Astrocyte (in vitro differentiated cells and primary cell): ENCODE results near the gene SHISA7. TPM values are rescaled to one million over a fixed set of nuclear protein-coding genes. Genes with fewer than 3 reads are reported as not detected.
A peak's percentile ranks its signal among the peaks of the same experiment; 100 is the strongest.

Experiments used
- DNase-seq: peaks from one replicate; pipeline ENCODE4 v3.0.0-alpha.2; 2010; ENCODE audit warnings: low read depth
- FAIRE-seq: peaks from 2 replicates; lab custom pipeline; 2011; peaks lifted over from hg19 to GRCh38; lab: Jason Lieb, UNC
- H2AFZ ChIP-seq: 2 replicates; pipeline ENCODE4 v1.6.0; 2012; ENCODE audit warnings: low read depth, low read length, inconsistent platforms
- H3K27ac ChIP-seq: 2 replicates; pipeline ENCODE4 v1.5.1; 2011; ENCODE audit warnings: low read depth, low read length, inconsistent platforms
- H3K27me3 ChIP-seq: 2 replicates; pipeline ENCODE4 v1.6.0; 2011; ENCODE audit warnings: low read length, inconsistent platforms; ENCODE audit not compliant: insufficient read depth
- H3K36me3 ChIP-seq: 2 replicates; pipeline ENCODE4 v1.5.1; 2011; ENCODE audit warnings: low read length, inconsistent platforms; ENCODE audit not compliant: insufficient read depth
- H3K4me1 ChIP-seq: 2 replicates; pipeline ENCODE4 v1.5.1; 2011; ENCODE audit warnings: low read length, inconsistent platforms; ENCODE audit not compliant: insufficient read depth
- H3K4me2 ChIP-seq: 2 replicates; pipeline ENCODE4 v1.6.0; 2012; ENCODE audit warnings: low read length, inconsistent platforms
- H3K4me3 ChIP-seq: 2 replicates; pipeline ENCODE4 v1.5.1; 2011; ENCODE audit warnings: low read depth, mild to moderate bottlenecking, low read length, inconsistent platforms; ENCODE audit not compliant: insufficient read depth
- H3K79me2 ChIP-seq: 2 replicates; pipeline ENCODE4 v1.6.0; 2012; ENCODE audit warnings: mild to moderate bottlenecking, low read length, inconsistent platforms; ENCODE audit not compliant: insufficient read depth
- H3K9ac ChIP-seq: 2 replicates; pipeline ENCODE4 v1.6.0; 2012; ENCODE audit warnings: mild to moderate bottlenecking, low read length, inconsistent platforms
- H3K9me3 ChIP-seq: 2 replicates; pipeline ENCODE4 v1.5.1; 2012; ENCODE audit warnings: low read depth, mild to moderate bottlenecking, low read length, inconsistent platforms; ENCODE audit not compliant: insufficient read depth
- H4K20me1 ChIP-seq: 2 replicates; pipeline ENCODE4 v1.6.0; 2012; ENCODE audit warnings: low read length, inconsistent platforms; ENCODE audit not compliant: insufficient read depth
- H3K27ac Mint-ChIP-seq: one replicate; pipeline ENCODE4 v1.8.0; 2021; ENCODE audit warnings: mild to moderate bottlenecking, mixed read lengths; ENCODE audit not compliant: unreplicated experiment
- H3K27me3 Mint-ChIP-seq: one replicate; pipeline ENCODE4 v1.8.0; 2021; ENCODE audit warnings: low read depth, mixed read lengths; ENCODE audit not compliant: unreplicated experiment
- H3K36me3 Mint-ChIP-seq: one replicate; pipeline ENCODE4 v1.8.0; 2021; ENCODE audit warnings: low read depth, mixed read lengths; ENCODE audit not compliant: unreplicated experiment
- H3K4me1 Mint-ChIP-seq: one replicate; pipeline ENCODE4 v1.8.0; 2021; ENCODE audit warnings: low read depth, mixed read lengths; ENCODE audit not compliant: unreplicated experiment
- H3K4me3 Mint-ChIP-seq: one replicate; pipeline ENCODE4 v1.8.0; 2021; ENCODE audit warnings: mild to moderate bottlenecking, moderate library complexity, mixed read lengths; ENCODE audit not compliant: unreplicated experiment
- H3K9me3 Mint-ChIP-seq: one replicate; pipeline ENCODE4 v1.8.0; 2021; ENCODE audit warnings: mild to moderate bottlenecking, mixed read lengths; ENCODE audit not compliant: unreplicated experiment
- CTCF ChIP-seq: IDR thresholded peaks from 2 replicates; pipeline ENCODE4 v1.5.1; 2011; ENCODE audit warnings: low read depth, mild to moderate bottlenecking, inconsistent platforms, low read length, moderate library complexity; ENCODE audit not compliant: insufficient read depth
- EZH2 ChIP-seq: IDR thresholded peaks from 2 replicates; pipeline ENCODE4 v1.6.1; 2012; ENCODE audit warnings: mild to moderate bottlenecking, low read length, inconsistent platforms; ENCODE audit not compliant: insufficient read depth
- total RNA-seq: library from RNA; stranded (reverse); gene quantifications from 2 replicates; pipeline ENCODE4 v1.2.1, GENCODE V29; 2021

The SHISA7 gene
- total RNA-seq, 1 donor from 2014 or later: 0.09 TPM

GRCh38 chr19:55461974-55462626 lies 19.0 kb upstream of the SHISA7 start:
- Histone ChIP-seq H3K9me3 (no peaks in the 10 kb centered on the region), H3K4me1 (peaks cover 9% of the 10 kb centered on the region), H3K27me3 (peaks cover 2% of the 10 kb centered on the region), H3K4me2 (peak overlapping the region; percentile 85), H2AFZ (peak overlapping the region; percentile 65), H3K36me3 (no peaks in the 10 kb centered on the region), H3K9ac (peak overlapping the region; percentile 63), H4K20me1 (peaks cover 27% of the 10 kb centered on the region), H3K27ac (peak overlapping the region; percentile 24), H3K79me2 (peaks cover 16% of the 10 kb centered on the region), H3K4me3 (peak overlapping the region; percentile 54)
- H3K27me3 Mint-ChIP-seq: peaks cover 4% of the 10 kb centered on the region
- peak overlapping the region; percentile 86 for H3K4me3 Mint-ChIP-seq
- DNase-seq (no peak), FAIRE-seq (no peak)
- peaks cover 2% of the 10 kb centered on the region for H3K4me1 Mint-ChIP-seq
- no peaks in the 10 kb centered on the region for H3K9me3 Mint-ChIP-seq
- H3K36me3 Mint-ChIP-seq: no peaks in the 10 kb centered on the region
- TF ChIP-seq EZH2: no peak
- TF ChIP-seq CTCF: no peak
- H3K27ac Mint-ChIP-seq: peak overlapping the region; percentile 58

GRCh38 chr19:55461259-55461973 lies 18.3 kb upstream of the SHISA7 start, which contains the start of gene ISOC2:
Gene ISOC2, minus strand, starts transcription at chr19:55461642. Its CDS starts 5,156 bp downstream, at chr19:55456486.
- H3K9me3 ChIP-seq: no peaks in the 10 kb centered on the region
- TF ChIP-seq EZH2: no peak
- TF ChIP-seq CTCF: no peak

More at GRCh38 chr19:55461259-55461973, 18.3 kb upstream of the SHISA7 start, which contains the start of gene ISOC2:
- peak within 1 kb of the TSS; percentile 86 for H3K4me3 Mint-ChIP-seq
- H3K27me3 Mint-ChIP-seq: peaks cover 4% of the 10 kb centered on the region
- H2AFZ ChIP-seq: peak within 1 kb of the TSS; percentile 78
- no peaks in the 10 kb centered on the region for H3K36me3 ChIP-seq
- peaks cover 2% of the 10 kb centered on the region for H3K27me3 ChIP-seq
- peaks cover 5% of the 10 kb centered on the region for H3K36me3 Mint-ChIP-seq
- peaks cover 16% of the 10 kb centered on the region for H3K79me2 ChIP-seq
- peaks cover 34% of the 10 kb centered on the region for H4K20me1 ChIP-seq
- FAIRE-seq (peak; percentile 93), DNase-seq (peak; percentile 99)
- H3K4me3 ChIP-seq: peak within 1 kb of the TSS; percentile 83
- H3K4me1 ChIP-seq: peaks cover 9% of the 10 kb centered on the region
- peak within 1 kb of the TSS; percentile 96 for H3K4me2 ChIP-seq
- H3K4me1 Mint-ChIP-seq: peaks cover 2% of the 10 kb centered on the region
- H3K27ac Mint-ChIP-seq: peak within 1 kb of the TSS; percentile 66
- H3K9ac ChIP-seq: peak within 1 kb of the TSS; percentile 91
- H3K9me3 Mint-ChIP-seq: no peaks in the 10 kb centered on the region
- H3K27ac ChIP-seq: peak within 1 kb of the TSS; percentile 70
